Panc1 (cell line): ENCODE measurements around the gene DTHD1.

ENCODE experiments used
- CTCF ChIP-seq: fragments of 450-650 bp; IDR thresholded peaks from 2 replicates; pipeline ENCODE4 v1.5.1; 2017; ENCODE audit warnings: mild to moderate bottlenecking
- POLR2AphosphoS5 ChIP-seq: IDR thresholded peaks from 2 replicates; pipeline ENCODE4 v1.6.1; 2012; ENCODE audit warnings: mild to moderate bottlenecking, low read depth, low read length, moderate library complexity
- SIN3A ChIP-seq: IDR thresholded peaks from 2 replicates; pipeline ENCODE4 v1.6.1; 2012; ENCODE audit warnings: low read depth, mild to moderate bottlenecking, low read length, moderate library complexity, borderline replicate concordance; ENCODE audit not compliant: insufficient read depth
- TCF7L2 ChIP-seq: IDR thresholded peaks from 2 replicates; pipeline ENCODE4 v1.6.1; 2011; ENCODE audit warnings: mild to moderate bottlenecking, low read depth, low read length, inconsistent platforms
- TF ChIP-seq, protein P1 (sequence below), 2 experiments: IDR thresholded peaks; 2 replicates each; pipeline ENCODE4 v1.6.1; 2011 to 2012; ENCODE audit warnings: low read depth in 2 of 2, control low read depth in 1 of 2, low read length in 1 of 2, mild to moderate bottlenecking in 1 of 2, moderate library complexity in 1 of 2; ENCODE audit not compliant: insufficient read depth in 1 of 2

- TF ChIP-seq CTCF, result no peak
- no peak for TF ChIP-seq SIN3A
- TF ChIP-seq, protein P1, sequence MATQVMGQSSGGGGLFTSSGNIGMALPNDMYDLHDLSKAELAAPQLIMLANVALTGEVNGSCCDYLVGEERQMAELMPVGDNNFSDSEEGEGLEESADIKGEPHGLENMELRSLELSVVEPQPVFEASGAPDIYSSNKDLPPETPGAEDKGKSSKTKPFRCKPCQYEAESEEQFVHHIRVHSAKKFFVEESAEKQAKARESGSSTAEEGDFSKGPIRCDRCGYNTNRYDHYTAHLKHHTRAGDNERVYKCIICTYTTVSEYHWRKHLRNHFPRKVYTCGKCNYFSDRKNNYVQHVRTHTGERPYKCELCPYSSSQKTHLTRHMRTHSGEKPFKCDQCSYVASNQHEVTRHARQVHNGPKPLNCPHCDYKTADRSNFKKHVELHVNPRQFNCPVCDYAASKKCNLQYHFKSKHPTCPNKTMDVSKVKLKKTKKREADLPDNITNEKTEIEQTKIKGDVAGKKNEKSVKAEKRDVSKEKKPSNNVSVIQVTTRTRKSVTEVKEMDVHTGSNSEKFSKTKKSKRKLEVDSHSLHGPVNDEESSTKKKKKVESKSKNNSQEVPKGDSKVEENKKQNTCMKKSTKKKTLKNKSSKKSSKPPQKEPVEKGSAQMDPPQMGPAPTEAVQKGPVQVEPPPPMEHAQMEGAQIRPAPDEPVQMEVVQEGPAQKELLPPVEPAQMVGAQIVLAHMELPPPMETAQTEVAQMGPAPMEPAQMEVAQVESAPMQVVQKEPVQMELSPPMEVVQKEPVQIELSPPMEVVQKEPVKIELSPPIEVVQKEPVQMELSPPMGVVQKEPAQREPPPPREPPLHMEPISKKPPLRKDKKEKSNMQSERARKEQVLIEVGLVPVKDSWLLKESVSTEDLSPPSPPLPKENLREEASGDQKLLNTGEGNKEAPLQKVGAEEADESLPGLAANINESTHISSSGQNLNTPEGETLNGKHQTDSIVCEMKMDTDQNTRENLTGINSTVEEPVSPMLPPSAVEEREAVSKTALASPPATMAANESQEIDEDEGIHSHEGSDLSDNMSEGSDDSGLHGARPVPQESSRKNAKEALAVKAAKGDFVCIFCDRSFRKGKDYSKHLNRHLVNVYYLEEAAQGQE (IDR thresholded peaks at IDR 0.05; ENCODE audit: insufficient read depth in 1 of 2, low read depth in 2 of 2, low read length in 1 of 2), result no peak
- no peak for TF ChIP-seq POLR2AphosphoS5
- TF ChIP-seq TCF7L2, result no peak
These were observed 36.3 kb downstream of the DTHD1 start for GRCh38 chr4:36317721-36318120.
